Gastroesophageal sphincter (tissue), 3 donors: Measurements from ENCODE around the gene ASIC3.
"Not testable (repeated sequence)": the region's sequence is repeated elsewhere in the genome, so short reads cannot be mapped to it uniquely, and the experiment has no call there.

Experiments used
- CTCF ChIP-seq, 4 experiments: fragments of 200-600 bp in 2 of 4; fragments of 450-650 bp in 2 of 4; sonication (generic) in 1 of 4; IDR thresholded peaks; one replicate each; pipeline ENCODE4 v1.5.1; 2017 to 2019; ENCODE audit warnings: antibody characterized with exemption in 4 of 4, mild to moderate bottlenecking in 2 of 4, moderate library complexity in 2 of 4
- EP300 ChIP-seq: sonication (generic); formaldehyde crosslinking; IDR thresholded peaks from one replicate; pipeline ENCODE4 v1.6.1; 2017; ENCODE audit warnings: antibody characterized with exemption, mild to moderate bottlenecking
- POLR2AphosphoS5 ChIP-seq: sonication (generic); formaldehyde crosslinking; IDR thresholded peaks from one replicate; pipeline ENCODE4 v1.6.1; 2017; ENCODE audit warnings: antibody characterized with exemption

- not testable (repeated sequence) for TF ChIP-seq CTCF (IDR thresholded peaks at IDR 0.05); EP300; POLR2AphosphoS5
Observed at GRCh38 chr7:151026771-151027727, 21.3 kb upstream of the ASIC3 start.
